ENCODE measurements around the gene NHERF1. TPM values are rescaled to one million over a fixed set of nuclear protein-coding genes. Genes with fewer than 3 reads are reported as not detected.
A peak's percentile ranks its signal among the peaks of the same experiment; 100 is the strongest.

The NHERF1 gene
- total and polyA plus RNA-seq, 2 donors (not counting 1 experiment from before 2014, with no cell fraction given), result 56.2 to 81.8 TPM

DNA sequence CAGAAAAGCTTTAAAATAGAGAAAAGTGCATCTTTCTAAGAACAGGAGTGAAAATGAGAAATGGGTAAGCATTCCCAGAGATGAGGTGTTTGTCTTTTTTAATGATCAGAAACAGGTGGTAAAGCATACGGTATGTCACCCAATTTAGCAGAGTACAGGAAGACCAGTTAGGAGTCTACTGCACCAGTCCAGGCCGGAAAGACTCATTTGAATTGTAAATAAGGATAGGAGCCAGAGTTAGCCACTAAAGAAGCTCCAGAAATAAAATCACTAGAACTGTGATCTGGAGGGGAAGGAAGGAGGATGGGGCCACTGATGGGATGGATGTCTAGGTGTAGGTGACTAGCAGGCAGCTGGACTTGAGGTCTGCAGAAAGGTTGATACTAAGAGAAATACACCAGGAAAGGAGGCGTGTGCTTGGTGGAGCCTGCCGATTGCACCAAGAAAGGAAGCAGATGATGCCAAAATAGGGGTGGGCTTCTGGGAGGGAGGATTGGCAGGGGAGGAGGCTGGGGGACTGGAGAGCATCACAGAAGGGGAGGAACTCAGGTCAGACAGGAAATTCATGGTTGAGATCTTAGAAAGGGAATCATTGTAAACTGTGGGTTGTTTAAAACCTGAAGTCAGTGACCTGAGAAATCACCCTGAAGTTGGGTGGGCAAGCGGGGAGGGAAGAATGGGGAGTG, 35.8 kb downstream of the NHERF1 start:
- H3K9ac ChIP-seq (ENCODE audit: low read length), result peak overlapping the region; percentile 5
- ATAC-seq (ENCODE audit: low read depth) (no peak), DNase-seq (no peak)
- intact Hi-C loops (cut with micrococcal nuclease), result no loop called here
- Mint-ChIP-seq H3K27me3 (no peaks in the 10 kb centered on the region), H3K4me3 (peak overlapping the region; percentile 42), H3K9me3 (ENCODE audit: insufficient read depth) (no peaks in the 10 kb centered on the region), H3K4me1 (peaks cover 59% of the 10 kb centered on the region), H3K27ac (peak overlapping the region; percentile 54)
- peaks cover 34% of the 10 kb centered on the region for H4K20me1 ChIP-seq (ENCODE audit: control insufficient read depth, insufficient read depth, low read length, poor library complexity, severe bottlenecking)
- 49% methylated on average over 5 of the region's 5 CpGs for WGBS (ENCODE audit: insufficient coverage)
- peaks cover 25% of the 10 kb centered on the region for H3K79me2 ChIP-seq (ENCODE audit: control insufficient read depth, insufficient read depth, low read length)
- H3K9me3 ChIP-seq (ENCODE audit: control extremely low read depth in 1 of 3, control insufficient read depth in 2 of 3, insufficient read depth in 1 of 3, low read length in 2 of 3), result no peaks in the 10 kb centered on the region
- CTCF ChIA-PET, result interaction anchor here (0.7 to 7.1 kb wide), 8 partner anchors 11 to 127 kb away, joined by 3 to 41 read pairs (median 6); no protein-coding TSS in a partner anchor
- no peak overlapping the region for H2AFZ ChIP-seq (ENCODE audit: insufficient read depth, low read depth, low read length, poor library complexity, severe bottlenecking)
- POLR2A ChIA-PET, result no interaction called here
- H3K4me3 ChIP-seq (ENCODE audit: control extremely low read depth in 1 of 5, extremely low read depth in 1 of 5, insufficient read depth in 1 of 5, low read depth in 2 of 5, low read length in 4 of 5), result peak overlapping the region in 1 of 5 experiments; percentile 5
- peaks cover 0 to 13% of the 10 kb centered on the region in 2 experiments for H3K36me3 ChIP-seq (replicated peaks in 1 of 2; ENCODE audit: control extremely low read depth in 1 of 2, control insufficient read depth in 1 of 2, extremely low read depth in 1 of 2, insufficient read depth in 2 of 2, low read length in 1 of 2)
- H3K4me2 ChIP-seq (replicated peaks; ENCODE audit: low read depth, low read length, poor library complexity, severe bottlenecking), result peak overlapping the region; percentile 39
- no peak for TF ChIP-seq EZH2 (IDR thresholded peaks at IDR 0.05; ENCODE audit: borderline replicate concordance, insufficient read depth, low read depth, low read length, poor library complexity, severe bottlenecking)
- TF ChIP-seq CTCF (IDR thresholded peaks at IDR 0.05), result no peak
- H3K27me3 ChIP-seq (replicated peaks in 1 of 4; ENCODE audit: control extremely low read depth in 1 of 4, control insufficient read depth in 3 of 4, insufficient read depth in 4 of 4, low read length in 3 of 4), result no peaks in the 10 kb centered on the region
- H3K4me1 ChIP-seq (ENCODE audit: control insufficient read depth in 2 of 2, insufficient read depth in 2 of 2, low read length in 2 of 2), result peaks cover 30 to 53% of the 10 kb centered on the region in 2 donors
- H3K27ac ChIP-seq (ENCODE audit: low read length in 2 of 2), result no peak overlapping the region
